CD4-positive, alpha-beta T cell treated with Interleukin-6 at 100 ng/mL for 8 hours (primary cell): ENCODE results near the gene IGF2.

ENCODE experiments used
- DNase-seq: peaks from one replicate; pipeline ENCODE4 v3.0.0-alpha.2; 2020; ENCODE audit warnings: mixed read lengths, low spot score

The IGF2 gene

DNA sequence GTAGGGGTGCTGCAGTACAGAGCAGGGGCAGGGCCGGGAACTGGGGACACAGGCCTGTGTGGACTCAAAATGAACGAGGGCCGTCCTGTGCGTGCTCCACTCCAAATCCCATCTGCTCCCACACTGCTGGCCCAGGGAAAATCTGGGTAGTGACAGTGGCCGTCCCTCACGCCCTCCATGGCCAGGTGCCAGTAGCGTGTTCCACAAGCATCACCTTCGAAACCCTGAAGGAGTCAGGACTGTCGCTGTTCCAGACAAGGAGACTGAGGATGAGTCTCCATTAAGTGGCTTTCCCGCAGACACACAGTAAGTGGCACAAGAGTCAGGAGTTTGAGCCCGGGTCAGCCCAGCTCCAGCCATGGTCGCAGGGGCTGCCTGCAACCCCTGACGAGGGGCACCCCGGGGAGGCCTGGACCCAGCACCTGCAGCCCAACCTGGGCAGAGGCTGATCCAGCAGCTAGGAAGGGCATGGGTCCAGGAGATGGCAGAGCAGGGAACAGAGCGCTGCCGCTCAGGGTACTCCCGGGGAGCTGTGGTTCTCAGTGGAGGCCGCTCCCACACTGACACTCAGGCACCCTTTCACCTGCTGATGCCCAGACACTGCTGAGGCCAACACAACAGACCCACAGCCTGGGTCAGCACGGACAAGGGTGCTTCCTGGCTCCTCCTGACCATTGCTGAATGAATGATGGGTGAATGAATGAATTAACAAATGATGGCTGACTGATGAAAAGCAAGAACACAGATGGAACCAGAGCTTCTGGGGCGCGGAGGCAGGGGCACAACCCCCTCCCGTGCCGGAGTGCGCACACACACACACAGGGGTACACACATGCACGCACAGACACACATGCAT, 35.3 kb downstream of the IGF2 start:
- no peak for DNase-seq

DNA sequence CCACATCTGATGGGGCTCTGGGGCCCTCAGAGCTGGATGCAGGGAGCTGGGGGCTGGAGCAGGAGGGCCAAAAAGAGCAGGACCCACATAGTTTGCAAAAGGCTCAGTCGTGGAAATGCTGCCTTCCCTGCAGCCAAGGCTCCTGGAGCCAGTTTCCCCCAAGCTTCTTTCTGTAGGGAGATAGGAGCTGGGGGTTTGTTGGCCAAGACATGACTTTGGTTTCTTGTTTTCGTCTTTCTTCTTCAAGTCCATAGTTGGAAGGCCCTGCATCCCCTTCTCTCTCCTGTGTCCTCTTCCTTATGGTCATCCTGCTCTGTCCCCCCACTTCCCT, 36.3 kb downstream of the IGF2 start:
- no peak for DNase-seq

DNA sequence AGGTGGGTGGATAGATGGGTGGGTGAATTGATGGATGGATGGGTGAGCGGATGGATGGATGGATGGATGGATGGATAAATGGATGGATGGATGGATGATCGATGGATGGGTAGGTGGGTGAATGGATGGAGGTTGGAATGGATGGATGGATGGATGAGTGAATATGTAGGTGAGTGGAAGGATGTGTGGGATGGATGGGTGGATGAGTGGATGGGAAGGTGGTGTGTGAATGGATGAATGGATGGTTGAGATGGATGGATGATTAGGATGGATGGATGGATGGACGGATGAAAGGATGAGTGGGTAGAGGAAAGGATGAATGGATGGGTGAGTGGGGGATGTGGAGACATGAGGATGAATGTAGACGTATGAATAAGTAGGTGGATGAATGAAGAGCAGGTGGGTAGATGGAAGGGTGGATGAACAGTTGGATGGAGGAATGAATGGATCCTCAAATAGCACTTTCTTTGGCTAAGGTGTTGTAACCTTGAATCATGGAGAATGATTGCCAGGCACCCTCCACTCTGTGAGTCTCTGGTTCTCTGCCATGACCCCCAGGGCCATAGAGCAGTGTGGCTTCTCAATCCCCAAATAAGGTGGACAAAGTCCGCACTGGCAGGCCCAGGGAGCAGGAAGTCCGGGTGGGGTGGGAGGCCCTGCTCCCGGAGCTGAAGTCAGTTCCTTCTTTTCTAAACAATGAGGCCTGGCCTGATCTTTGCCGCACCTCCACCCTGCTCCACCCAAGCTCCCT, 36.9 kb downstream of the IGF2 start:
- no peak for DNase-seq

DNA sequence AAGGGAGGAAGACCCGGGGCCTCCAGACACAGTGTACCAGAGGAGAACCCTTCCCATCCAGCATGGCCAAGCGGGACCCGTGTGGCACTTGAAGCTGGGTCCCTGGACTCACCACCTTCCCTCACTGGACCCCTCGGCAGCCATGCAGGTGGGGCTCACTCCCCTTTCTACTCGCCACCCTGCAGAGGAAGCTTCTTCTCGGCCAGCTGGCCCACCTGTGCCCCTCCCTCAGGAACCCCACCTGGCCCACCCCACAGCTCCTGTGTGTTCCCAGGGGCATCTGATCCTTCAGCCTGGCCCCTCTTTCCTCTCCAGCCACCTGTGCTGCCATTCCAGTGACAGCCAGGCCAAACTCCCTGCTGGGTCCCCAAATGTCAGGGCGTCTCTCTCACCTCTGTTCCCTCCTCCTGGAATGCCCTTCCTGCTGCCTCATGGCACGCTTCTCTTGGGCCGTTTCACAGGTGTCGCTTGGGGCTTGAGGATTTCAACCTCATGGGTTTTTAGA, 38.0 kb downstream of the IGF2 start:
- no peak for DNase-seq

DNA sequence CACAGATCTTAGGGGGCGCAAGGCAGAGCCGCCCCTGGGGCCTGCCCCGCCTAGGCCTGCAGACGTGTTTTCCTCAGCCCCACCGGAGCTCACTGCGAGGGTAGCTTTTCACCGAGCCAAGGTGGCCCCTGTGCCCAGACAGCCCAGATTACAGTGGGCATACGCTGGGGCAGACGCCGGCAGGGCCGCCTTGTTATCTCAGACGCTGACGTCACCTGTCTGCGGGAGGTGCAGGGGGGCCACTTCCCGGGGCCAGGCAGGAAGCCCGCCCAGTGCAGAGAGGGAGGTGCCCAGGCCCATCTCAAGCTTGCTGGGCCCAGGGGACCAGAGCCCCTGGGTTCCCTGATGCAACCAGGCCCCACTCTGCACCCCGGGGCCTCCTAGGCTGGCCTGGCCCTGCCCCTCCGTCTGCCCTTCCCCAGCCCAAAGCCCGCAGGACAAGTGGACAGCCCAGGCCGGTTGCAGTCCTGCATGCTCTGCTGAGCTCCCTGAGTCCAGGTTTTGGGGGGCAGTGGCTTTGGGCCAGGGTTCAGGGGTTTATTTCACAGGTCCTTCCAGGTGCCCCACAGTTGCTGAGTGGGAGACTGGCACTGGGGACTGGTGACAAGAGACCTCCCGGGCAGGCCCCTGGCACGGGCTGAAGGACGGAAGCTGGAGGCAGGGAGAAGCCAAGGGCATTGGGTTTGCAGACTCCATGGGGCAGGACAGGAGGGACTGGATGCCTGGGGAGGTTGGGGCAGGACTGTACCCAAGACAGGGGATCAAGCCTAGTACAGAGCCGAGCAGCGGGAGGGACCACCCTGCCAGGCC, 38.6 kb downstream of the IGF2 start:
- no peak for DNase-seq

DNA sequence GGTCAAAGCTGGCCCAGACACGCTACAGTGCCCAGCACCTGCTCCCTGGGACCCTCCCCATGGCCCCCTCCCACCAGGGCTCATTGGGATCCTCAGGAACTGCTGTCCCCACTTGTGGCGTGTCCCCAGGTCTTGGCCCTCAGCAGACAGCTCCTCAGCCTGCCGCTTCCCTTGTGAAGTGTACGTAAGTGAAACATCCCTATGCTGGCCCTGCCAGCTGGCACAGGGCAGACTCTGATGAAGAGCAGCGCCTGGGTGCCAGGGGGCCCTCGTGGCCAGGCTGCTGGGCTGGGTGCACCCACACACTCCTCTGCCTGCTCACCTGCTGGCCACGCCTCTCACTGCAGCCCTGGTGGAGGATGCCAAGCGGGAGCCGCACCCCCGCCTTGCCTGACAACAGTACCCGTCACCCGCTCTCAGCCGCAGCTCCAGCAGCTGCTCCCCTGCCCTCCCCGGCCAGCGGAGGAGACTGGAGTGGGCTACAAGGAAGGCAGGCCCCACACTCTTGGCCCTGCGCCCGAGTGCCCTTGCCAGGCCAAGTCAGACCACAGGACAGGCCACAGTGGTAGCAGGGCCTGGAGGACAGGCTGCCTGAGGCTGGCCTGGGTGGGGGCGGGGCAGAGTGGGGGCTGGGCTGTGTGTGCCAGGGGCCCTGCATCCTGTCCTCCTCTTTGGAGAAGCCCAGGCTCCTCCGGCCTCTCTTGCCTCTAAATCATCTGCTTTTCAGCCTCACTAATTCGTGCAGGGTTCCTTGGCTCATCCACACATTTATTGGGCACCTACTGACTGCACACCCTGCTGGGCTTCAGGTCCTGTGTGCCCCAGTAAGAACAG, 39.5 kb downstream of the IGF2 start:
- DNase-seq: no peak

DNA sequence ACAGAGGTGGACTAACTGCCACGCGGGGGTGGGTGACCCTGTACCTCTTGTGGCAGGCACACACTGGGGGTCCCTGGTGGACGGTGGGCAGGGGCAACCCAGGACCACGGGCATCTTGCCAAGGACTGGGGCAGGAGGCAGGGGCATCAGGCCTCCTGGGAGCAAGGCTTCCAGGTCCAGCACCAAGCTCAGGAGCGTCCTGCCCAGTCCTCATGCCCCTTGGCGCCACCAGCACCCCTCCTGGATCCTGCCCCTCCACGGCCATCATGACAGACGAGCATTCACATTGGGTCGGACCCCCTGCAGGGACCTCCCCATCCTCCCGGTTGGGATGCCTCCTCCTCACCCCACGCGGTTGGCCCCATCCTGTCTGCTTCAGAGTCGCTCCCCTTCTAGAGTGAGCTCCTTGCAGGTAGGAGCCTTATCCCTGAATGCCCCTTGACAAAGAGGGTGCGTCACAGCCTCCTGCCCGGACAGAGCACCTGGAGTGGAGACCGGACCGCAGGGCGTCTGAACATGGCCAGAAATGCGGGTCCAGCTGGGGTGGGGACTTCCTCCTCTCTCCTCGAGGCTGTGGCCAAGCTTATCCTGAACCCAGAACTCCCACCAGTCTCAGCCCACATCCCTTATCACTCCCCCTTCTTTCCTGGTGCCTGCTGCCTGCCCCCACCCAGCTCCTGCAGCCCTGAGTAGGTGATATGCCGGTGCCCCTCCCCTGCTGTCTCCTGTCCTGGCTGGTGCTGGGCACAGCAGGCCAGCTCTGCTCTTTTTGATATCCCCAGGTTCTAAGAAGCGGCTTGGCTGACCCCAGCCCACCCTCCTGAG, 40.3 kb downstream of the IGF2 start:
- no peak for DNase-seq

DNA sequence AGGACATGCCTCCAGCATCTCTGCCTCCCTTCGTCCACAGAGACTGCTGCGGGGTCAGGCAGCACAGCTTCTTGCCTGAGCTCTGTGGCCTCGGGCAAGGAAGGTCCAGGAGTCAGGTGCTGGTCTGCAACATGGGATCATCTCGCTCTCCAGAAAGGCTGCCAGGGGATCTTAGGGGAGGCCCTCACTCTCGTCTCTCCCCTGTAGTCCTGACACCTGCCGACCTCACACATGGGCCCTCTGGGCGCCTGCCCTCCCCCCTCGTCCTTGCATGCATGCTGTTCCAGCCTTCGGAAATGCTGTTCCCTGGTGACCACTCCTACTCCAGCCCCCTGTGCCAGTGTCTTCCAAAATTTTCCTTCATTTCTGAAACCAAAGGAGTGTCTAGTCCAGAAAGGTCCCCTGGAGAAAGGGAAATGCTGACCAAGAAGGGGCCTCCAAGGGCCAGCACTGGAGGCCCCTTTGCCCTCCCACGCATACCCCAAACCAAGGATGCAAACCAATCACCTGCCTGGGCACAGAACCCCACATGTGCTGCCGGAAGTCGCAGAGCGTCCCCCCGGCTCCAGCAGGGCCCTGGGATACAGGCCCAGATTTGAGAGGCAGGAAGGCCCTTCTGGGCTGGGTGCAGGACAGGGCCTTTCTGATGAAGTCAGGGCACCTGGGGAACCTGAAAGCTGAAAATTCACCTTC, 41.0 kb downstream of the IGF2 start:
- no peak for DNase-seq

DNA sequence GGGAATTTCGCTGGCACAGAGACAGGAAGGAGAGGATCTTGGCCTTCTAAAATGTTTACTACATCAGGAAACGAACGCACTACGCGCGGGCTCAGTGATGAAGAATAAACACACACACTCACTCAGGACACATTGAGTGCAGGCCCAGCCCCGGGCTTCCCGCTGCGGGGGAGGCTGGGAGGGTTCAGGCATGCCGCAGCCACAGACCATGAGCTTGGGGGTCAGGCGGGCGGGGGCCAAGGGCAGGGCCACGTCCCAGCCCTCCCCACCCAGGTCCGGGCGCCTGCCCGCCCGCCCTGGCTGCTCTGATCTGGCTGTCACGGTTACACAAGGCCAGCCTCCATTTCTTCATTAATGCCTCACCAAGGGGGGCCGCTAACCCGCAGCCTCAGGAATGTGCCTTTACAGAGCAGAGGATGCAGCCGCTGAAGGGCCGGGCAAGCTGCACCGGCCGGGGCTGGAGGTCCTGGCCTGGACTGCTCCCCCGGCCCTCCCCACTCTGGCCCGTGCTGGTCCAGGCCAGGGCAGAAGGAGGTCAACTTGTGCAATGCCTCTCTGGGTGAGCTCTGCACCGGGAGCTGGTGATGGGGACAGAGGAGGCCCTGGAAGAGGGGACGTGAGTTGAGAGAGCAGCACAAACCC, 41.7 kb downstream of the IGF2 start:
- no peak for DNase-seq

DNA sequence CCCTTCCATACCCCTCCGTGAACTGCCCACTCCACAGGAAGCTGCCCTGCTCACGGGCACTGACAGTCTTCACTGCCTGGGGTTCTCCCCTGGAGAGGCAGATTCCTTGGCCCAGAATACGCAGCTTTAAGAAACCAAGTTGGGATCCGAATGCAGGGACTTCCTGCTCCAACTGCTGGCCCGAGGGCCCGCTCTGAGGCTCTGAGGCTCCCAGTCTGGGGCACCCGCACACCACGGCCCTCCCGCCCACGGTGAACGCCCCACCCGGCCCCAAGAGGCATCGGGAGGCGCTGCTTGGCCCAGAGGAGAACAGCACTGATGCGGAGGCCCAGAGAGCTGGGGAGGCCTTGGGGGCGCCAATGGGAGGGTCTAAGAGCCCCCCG, 42.3 kb downstream of the IGF2 start:
- no peak for DNase-seq

DNA sequence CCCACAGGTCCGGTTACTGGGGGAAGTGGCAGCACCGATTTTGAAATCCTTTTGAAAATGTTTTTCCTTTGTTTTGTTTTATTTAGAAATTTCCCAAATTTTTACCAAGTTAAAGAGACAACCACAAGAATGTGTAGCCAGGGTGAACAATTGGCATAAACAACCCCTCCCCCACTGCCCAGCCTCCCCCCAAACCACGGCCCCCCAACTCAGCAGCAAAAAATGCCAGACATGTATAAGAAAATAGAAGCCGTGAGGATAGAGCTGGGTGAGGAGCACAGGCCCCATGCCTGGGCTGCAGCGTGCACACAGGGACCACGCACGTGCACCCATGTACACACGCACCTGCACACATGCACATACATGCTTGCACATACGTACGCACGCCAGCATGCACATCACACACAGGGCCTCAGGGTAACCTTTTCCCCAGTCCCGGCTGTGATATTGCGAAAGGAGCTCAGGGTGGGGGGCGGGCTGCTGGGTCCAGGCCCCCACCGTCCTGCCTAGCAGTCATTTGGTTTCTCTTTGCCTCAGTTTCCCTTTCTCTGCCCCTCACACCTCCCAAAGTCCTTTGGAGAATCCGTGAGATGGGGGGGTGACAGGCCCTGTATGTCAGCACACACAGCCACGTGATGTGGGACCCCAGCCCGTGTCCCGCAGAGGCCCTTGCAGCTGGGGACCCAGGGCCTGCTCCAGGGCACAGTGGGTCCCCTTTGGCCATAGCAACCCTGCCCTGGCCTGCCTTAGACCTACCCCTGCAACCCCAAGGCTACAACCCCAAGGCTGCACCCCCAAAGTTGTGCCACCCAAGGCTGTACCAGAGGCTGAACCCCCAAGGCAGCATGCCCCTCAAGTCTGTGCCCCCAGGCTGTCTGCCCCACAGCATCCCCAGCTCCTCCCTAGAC, 42.9 kb downstream of the IGF2 start:
- DNase-seq: no peak

DNA sequence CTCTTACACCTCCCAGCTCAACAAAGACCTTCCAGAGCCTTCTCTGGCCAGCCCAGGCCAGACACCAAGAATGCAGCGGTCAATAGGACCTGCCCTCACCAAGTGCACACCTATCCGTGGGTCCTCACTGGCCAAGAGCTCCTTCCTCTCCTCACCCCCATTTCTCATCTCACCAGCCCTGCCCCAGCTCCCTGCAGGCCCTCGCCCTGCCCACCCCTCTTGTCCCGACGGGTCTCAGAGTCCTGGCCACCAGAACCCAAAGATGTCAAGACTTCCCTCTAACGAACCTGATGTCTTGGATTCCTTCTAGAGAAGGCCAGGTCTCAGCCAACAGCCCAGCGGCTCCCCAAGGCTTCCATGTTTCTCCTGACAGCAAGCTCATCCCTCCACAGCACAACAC, 43.6 kb downstream of the IGF2 start:
- DNase-seq: no peak

DNA sequence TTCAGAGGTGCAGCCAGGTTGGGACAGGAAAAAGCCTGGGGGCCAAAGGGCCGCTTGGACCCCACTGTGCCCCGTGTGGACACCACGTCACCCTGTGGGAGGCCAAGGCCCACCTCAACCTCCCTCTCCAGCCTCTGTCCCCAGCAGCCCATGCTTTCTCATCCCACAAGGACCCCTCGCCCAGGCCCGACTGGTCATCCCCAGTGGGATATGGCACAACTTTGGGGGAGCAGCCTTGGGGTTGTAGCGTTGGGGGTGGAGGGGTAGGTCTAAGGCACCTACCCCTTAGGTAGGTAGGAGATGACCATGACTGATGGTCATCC, 44.0 kb downstream of the IGF2 start:
- DNase-seq: no peak

DNA sequence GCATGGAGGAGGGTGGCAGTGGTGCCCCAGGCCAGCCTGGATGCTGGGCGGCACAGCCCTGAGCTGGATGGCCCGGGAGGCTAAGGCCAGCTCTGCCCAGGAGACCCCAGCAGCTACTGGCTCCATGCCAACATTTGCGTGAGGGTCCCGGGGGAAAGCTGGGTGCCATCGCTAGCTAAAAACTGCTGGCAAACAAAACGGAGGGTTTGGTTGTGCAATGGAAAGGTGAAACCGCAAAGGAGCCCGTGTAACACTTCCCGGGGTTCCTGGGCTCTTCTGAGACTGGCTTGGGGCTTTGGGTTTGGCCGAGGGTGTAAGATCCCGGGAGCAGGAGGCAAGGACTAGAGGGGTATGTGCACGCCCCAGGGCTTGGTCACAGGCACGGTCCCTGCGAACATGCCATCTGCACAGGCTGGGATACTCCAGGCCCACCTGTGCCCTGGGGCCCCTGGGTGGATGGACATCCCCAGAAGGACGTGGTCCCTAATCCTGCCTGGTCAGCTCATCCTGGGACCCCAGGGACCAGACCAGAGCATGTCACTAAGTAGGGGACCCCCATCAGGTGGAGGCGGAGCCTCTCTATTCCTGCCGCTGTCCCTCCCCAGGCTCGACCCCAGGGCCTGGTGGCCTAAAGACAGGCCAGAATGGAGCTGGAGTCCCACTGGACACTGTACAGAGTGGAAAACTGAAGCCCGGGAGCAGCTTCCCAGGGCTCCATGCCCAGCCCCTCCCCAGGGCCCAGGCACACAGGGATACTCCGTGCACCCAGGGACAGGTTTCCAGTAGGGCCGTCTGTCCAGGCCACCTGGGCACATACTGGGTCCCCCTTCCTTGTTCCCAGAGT, 44.6 kb downstream of the IGF2 start:
- no peak for DNase-seq

DNA sequence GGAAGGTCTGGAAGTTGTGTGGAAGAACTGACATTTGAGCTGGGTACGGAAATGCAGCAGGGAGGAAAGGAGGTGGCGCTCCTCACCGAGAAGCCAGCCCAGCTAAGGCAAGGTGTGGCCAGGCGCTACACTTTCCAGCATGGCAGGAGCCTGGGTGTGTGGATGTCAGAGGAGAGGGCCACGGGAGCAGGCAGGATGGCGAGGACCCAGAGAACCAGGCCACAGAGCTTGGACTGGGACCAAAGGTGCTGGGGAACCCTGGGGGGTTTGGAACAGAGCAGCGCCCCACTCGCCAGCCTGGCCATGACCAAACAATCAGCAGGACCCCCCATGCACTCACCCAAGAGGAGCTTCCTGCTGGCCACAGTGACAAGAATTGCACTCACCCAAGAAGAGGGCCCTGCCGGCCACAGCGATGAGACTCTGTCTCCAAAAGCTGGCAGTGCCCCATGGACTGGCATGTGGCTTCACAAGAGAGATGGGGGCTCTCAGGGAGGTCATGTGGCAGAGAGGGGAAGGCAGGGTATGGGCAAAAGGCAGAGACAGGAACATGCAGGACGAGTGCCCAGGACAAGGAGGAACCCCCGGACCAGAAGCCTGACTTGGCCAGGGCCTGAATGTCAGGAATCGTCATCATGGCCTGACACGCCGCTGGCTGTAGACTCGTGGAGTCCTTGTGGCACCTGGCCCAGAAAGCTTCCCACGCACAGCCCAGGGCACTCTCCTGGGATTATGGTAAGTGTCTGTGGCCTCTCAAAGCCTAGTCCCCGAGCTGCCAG, 45.4 kb downstream of the IGF2 start:
- DNase-seq: no peak

DNA sequence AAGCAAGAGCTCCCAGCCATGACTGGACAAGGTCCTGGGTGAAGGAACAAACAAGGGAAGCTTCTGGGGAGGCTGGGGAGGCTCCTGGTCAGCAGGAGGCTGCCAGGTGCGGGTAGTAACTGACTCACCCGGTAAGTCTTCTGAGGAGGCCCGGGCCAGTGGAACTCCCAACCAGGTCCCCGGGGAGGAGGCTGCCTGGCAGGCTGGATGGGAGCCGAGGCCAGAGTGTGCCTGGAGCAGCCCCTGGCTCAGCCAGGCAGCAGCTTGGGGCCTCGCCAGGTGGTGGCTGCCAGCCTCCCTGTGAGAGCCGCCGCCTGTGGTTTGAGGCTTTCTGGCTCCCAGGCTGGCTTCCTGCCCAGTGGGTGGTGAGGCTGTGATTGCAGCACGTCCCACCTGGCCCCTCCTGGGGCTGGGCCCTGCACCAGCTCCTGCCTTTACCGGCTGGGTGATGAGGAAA, 46.2 kb downstream of the IGF2 start:
- DNase-seq: peak; percentile 69

DNA sequence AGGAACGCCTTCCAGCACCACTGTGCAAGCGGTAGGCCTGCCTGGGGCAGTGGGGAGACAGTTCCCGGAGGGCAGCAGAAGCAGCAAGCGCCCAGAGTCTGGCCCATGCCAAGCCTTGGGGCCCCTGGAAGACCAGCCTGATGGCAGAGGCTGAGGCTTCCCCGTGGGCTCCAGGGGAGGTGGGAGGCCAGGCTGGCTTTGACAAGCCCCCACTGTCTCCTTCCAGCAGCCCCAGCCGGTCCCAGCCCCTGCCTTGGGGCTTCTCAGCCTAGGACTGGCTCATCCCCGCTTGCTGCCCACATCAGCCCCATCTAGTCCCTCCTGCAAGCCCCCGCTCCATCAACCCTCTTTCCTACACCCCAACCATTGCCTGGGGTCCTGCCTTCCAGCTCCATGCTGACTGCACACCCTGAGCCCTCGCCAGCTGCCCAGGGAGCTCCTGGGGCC, 46.7 kb downstream of the IGF2 start:
- DNase-seq: no peak
